ENCODE measurements around the gene CAMTA1. TPM values are rescaled to one million over a fixed set of nuclear protein-coding genes. Genes with fewer than 3 reads are reported as not detected.

The CAMTA1 gene
- total RNA-seq, 1 donor from 2014 or later = 268 TPM

- H3K9me3 Mint-ChIP-seq = peaks cover 12% of the 10 kb centered on the region
- H3K4me3 Mint-ChIP-seq = no peak overlapping the region
- Histone ChIP-seq H3K27ac (no peak overlapping the region), H3K27me3 (no peaks in the 10 kb centered on the region), H2AFZ (replicated peaks) (no peak overlapping the region), H3K9ac (no peak overlapping the region), H3F3A (ENCODE audit: low read depth) (peaks cover 10% of the 10 kb centered on the region), H3K4me1 (peaks cover 24% of the 10 kb centered on the region), H3K36me3 (no peaks in the 10 kb centered on the region), H3K4me2 (no peak overlapping the region), H3K4me3 (no peak overlapping the region), H3K79me2 (ENCODE audit: low read depth) (no peaks in the 10 kb centered on the region), H4K20me1 (ENCODE audit: low read depth) (no peaks in the 10 kb centered on the region), H3K9me3 (ENCODE audit: low read depth) (no peaks in the 10 kb centered on the region)
- DNase-seq (ENCODE audit: low spot score) = no peak
- H3K4me1 Mint-ChIP-seq = peaks cover 50% of the 10 kb centered on the region
- H3K36me3 Mint-ChIP-seq = no peaks in the 10 kb centered on the region
- H3K27ac Mint-ChIP-seq = no peak overlapping the region
- no peak for TF ChIP-seq EZH2phosphoT487 (IDR thresholded peaks at IDR 0.05)
- no peak for TF ChIP-seq EZH2 (IDR thresholded peaks at IDR 0.05)
- H3K27me3 Mint-ChIP-seq (ENCODE audit: insufficient read depth, low read depth) = no peaks in the 10 kb centered on the region
Observed at GRCh38 chr1:7298145-7298544, 512.9 kb downstream of the CAMTA1 start.

- no peaks in the 10 kb centered on the region for H3K9me3 ChIP-seq (ENCODE audit: low read depth)
- no peaks in the 10 kb centered on the region for H3K36me3 ChIP-seq
- no peaks in the 10 kb centered on the region for H3K79me2 ChIP-seq (ENCODE audit: low read depth)
- no peak overlapping the region for H3K4me2 ChIP-seq
- H2AFZ ChIP-seq (replicated peaks) = no peak overlapping the region
- no peak overlapping the region for H3K4me3 ChIP-seq
- Mint-ChIP-seq H3K36me3 (no peaks in the 10 kb centered on the region), H3K4me1 (peaks cover 47% of the 10 kb centered on the region), H3K9me3 (peaks cover 12% of the 10 kb centered on the region), H3K4me3 (no peak overlapping the region), H3K27ac (no peak overlapping the region), H3K27me3 (ENCODE audit: insufficient read depth, low read depth) (no peaks in the 10 kb centered on the region)
- no peak for DNase-seq (ENCODE audit: low spot score)
- TF ChIP-seq CTCF (IDR thresholded peaks at IDR 0.05) = no peak
- no peak for TF ChIP-seq EZH2 (IDR thresholded peaks at IDR 0.05)
- no peak for TF ChIP-seq EZH2phosphoT487 (IDR thresholded peaks at IDR 0.05)
- H3K9ac ChIP-seq = no peak overlapping the region
- no peak overlapping the region for H3K27ac ChIP-seq
- H4K20me1 ChIP-seq (ENCODE audit: low read depth) = no peaks in the 10 kb centered on the region
- H3K4me1 ChIP-seq = peaks cover 24% of the 10 kb centered on the region
- H3K27me3 ChIP-seq = no peaks in the 10 kb centered on the region
- peaks cover 6% of the 10 kb centered on the region for H3F3A ChIP-seq (ENCODE audit: low read depth)
Observed at GRCh38 chr1:7298749-7299151, 513.5 kb downstream of the CAMTA1 start.

GRCh38 chr1:7299329-7299799, 514.1 kb downstream of the CAMTA1 start:
- Histone ChIP-seq H3K4me2 (no peak overlapping the region), H3K36me3 (no peaks in the 10 kb centered on the region), H3F3A (ENCODE audit: low read depth) (peaks cover 6% of the 10 kb centered on the region), H3K27me3 (no peaks in the 10 kb centered on the region), H3K9ac (no peak overlapping the region), H2AFZ (replicated peaks) (no peak overlapping the region), H3K27ac (no peak overlapping the region), H3K4me1 (peaks cover 24% of the 10 kb centered on the region), H3K4me3 (no peak overlapping the region), H4K20me1 (ENCODE audit: low read depth) (no peaks in the 10 kb centered on the region), H3K79me2 (ENCODE audit: low read depth) (no peaks in the 10 kb centered on the region), H3K9me3 (ENCODE audit: low read depth) (no peaks in the 10 kb centered on the region)
- Mint-ChIP-seq H3K4me1 (peaks cover 43% of the 10 kb centered on the region), H3K27ac (no peak overlapping the region), H3K36me3 (no peaks in the 10 kb centered on the region), H3K9me3 (peaks cover 12% of the 10 kb centered on the region), H3K4me3 (no peak overlapping the region), H3K27me3 (ENCODE audit: insufficient read depth, low read depth) (no peaks in the 10 kb centered on the region)
- TF ChIP-seq EZH2 (IDR thresholded peaks at IDR 0.05) = no peak
- TF ChIP-seq CTCF (IDR thresholded peaks at IDR 0.05) = no peak
- no peak for TF ChIP-seq EZH2phosphoT487 (IDR thresholded peaks at IDR 0.05)
- peak; percentile 55 for DNase-seq (ENCODE audit: low spot score)

GRCh38 chr1:7299994-7300393, 514.7 kb downstream of the CAMTA1 start:
- TF ChIP-seq EZH2phosphoT487 (IDR thresholded peaks at IDR 0.05) (no peak), CTCF (IDR thresholded peaks at IDR 0.05) (no peak), EZH2 (IDR thresholded peaks at IDR 0.05) (no peak)
- H3K4me2 ChIP-seq = no peak overlapping the region
- peaks cover 6% of the 10 kb centered on the region for H3F3A ChIP-seq (ENCODE audit: low read depth)
- H3K27me3 Mint-ChIP-seq (ENCODE audit: insufficient read depth, low read depth) = no peaks in the 10 kb centered on the region
- H2AFZ ChIP-seq (replicated peaks) = no peak overlapping the region
- H3K36me3 ChIP-seq = no peaks in the 10 kb centered on the region
- peaks cover 43% of the 10 kb centered on the region for H3K4me1 Mint-ChIP-seq
- H3K4me1 ChIP-seq = peaks cover 24% of the 10 kb centered on the region
- H3K9me3 Mint-ChIP-seq = peaks cover 12% of the 10 kb centered on the region
- no peak overlapping the region for H3K27ac ChIP-seq
- H3K27ac Mint-ChIP-seq = no peak overlapping the region
- H3K36me3 Mint-ChIP-seq = no peaks in the 10 kb centered on the region
- no peak overlapping the region for H3K4me3 ChIP-seq
- DNase-seq (ENCODE audit: low spot score) = no peak
- H3K27me3 ChIP-seq = no peaks in the 10 kb centered on the region
- H3K4me3 Mint-ChIP-seq = no peak overlapping the region
- H3K9ac ChIP-seq = no peak overlapping the region
- H4K20me1 ChIP-seq (ENCODE audit: low read depth) = no peaks in the 10 kb centered on the region
- H3K9me3 ChIP-seq (ENCODE audit: low read depth) = peaks cover under 1% of the 10 kb centered on the region
- H3K79me2 ChIP-seq (ENCODE audit: low read depth) = no peaks in the 10 kb centered on the region

Data from neural progenitor cell (in vitro differentiated cells).